CD4-positive, alpha-beta T cell treated with Interleukin-15 for 4 hours (primary cell): ENCODE results near the gene RPLP2.

Experiments used
- DNase-seq: peaks from one replicate; pipeline ENCODE4 v3.0.0-alpha.2; 2020; ENCODE audit warnings: low spot score

The RPLP2 gene

DNA sequence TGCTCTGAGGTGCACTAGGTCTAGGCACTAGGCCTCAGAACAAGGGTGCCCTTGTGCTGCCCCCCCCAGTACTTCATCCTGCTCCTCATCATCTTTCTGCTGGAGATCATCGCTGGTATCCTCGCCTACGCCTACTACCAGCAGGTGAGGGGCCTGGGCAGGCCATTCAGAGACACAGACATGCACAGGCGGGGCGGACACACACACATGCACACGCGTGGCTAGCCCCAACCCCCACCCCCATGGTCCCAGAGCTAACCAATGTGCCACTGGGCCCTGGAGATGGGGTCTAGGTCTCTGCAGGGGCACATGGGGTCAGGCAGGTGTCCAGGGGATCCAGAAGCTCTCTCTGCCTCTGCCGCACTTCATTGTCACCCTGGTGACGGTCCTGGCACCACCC is 26.9 kb downstream of the RPLP2 start:
- no peak for DNase-seq

DNA sequence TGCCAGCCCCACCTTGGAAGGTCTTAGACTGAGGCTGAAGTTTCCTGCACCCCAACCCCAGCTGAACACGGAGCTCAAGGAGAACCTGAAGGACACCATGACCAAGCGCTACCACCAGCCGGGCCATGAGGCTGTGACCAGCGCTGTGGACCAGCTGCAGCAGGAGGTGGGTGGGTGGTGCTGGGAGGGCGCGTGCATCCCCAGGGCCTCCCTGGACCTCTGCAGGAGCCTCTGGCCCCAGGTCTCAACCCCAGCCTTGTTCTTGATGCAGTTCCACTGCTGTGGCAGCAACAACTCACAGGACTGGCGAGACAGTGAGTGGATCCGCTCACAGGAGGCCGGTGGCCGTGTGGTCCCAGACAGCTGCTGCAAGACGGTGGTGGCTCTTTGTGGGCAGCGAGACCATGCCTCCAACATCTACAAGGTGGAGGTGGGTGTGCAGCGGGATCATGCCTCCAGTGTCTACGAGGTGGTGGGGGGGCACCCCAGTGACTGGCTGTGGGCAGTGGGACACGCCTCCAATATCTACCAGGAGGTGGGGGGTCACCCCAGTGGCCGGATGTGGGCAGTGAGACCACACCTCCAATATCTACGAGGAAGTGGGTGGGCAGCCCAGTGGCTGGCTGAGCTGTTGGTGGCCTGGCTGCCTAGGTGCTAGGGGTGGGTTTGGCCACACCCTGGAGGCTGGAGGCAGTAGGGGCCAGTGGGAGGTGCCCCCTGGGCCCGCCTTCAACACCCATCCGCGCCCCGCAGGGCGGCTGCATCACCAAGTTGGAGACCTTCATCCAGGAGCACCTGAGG is 27.6 kb downstream of the RPLP2 start:
- DNase-seq = no peak

DNA sequence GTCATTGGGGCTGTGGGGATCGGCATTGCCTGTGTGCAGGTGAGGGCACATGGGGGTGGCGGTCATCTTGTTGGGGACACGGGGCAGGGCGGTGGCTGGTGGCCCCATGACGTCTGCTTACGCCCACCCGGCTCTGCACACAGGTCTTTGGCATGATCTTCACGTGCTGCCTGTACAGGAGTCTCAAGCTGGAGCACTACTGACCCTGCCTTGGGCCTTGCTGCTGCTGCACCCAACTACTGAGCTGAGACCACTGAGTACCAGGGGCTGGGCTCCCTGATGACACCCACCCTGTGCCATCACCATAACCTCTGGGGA is 28.2 kb downstream of the RPLP2 start:
- DNase-seq = no peak

DNA sequence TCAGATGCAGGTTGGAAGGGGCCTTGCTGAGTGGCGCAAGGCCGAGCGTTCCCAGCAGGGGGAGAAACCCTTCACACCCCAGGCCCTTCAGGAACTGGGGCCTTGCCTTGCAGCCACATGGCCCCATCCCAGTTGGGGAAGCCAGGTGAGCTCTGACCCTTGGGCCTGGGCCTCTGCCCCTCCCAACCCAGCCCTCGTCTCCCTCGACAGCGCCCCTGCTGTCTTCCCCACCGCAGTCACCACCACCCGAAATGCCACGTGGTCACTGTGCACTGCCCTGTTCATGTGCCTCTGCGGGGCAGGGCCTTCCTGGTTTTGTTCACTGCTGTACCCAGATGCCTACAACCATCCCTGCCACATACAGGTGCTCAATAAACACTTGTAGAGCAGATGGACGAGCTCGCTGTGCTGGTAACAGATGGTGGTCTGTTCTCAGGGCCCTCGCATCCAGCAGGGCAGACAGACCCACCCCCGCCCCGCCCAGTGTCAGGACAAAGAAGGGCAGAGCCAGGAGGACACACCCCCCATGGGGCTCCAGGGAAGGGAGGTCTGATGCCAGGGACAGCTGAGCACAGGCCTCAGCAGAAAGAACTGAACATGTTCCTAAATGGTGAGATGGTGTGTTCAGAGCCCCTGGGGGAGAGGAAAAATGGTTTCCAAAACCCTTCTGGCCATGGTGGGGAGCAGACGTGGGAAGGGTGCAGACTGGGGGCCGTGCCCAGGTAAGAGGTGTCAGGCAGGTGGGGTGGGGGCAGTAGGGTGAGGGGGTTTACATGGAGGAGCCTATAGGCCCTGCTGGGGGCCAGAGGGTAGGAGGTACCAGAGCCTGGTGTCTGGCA is 28.9 kb downstream of the RPLP2 start:
- DNase-seq = no peak

DNA sequence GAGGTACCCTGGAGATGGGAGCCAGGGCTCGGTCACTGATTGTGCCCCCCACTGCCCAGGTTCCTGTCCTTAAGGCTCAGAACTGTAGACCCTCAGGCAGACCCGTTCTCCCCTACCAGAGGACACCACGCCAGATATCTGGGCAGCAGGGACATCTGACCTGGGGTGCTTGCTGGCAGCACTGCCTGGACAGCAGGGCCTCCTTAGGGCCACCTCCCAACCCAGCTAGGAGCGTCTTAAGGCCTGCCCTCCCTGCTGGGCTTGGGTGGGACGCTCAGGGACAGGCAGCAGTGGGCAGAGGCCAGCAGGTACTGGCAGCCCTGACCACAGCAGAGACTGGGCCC is 29.5 kb downstream of the RPLP2 start:
- no peak for DNase-seq

DNA sequence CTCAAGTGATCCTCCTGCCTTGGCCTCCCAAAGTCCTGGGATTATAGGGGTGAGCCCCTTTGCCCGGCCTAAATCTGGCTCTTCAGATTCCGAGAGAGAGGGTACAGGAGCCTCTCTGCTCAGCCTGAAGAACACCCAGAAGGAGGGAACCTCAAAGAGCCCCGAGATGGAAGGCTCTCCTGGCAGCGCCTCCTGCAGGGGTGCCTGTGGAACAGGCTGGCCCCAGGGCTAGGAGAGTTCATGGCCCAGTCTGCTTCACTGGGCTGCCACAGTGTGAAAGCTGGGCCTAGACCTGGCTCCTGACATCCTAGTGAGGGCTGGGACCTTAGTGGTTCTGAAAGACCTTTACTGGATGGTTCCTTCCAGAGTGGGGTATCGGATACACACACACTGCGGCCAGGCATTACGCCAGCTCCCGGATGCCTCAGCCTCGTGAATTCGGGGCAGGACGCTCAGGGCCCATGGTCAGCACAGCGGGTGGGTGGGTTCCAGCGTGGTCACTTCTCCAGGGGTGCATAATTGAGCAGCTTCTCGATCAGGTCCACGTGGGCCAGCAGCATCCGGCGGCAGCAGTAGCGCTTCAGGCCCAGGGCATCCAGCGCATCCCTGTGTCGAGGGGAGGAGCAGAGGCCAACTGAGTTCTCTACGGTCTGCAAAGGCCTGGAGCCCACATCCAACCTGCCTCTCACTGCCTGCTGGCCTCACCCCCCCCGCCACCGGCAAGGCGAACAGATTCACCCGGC is 30.3 kb downstream of the RPLP2 start:
- DNase-seq = no peak

DNA sequence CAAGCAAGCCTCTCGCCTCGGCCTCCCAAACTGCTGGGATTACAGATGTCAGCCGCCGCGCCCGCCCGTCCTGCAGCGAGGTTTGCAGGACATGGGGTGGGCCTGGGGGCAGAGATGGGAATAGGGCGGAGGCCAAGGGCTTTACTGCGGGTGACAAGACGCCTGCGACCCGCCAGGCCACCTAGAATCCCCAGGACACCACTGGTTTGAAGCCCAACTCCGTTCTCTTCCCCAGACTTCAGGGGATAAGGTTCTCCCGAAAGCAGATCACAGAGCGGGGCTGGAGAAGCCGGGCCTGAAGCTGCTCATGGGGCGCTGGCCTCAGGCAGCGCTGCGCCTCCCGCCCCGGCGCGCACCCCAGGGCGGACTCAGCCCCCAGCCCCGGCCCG is 32.2 kb downstream of the RPLP2 start:
- no peak for DNase-seq

DNA sequence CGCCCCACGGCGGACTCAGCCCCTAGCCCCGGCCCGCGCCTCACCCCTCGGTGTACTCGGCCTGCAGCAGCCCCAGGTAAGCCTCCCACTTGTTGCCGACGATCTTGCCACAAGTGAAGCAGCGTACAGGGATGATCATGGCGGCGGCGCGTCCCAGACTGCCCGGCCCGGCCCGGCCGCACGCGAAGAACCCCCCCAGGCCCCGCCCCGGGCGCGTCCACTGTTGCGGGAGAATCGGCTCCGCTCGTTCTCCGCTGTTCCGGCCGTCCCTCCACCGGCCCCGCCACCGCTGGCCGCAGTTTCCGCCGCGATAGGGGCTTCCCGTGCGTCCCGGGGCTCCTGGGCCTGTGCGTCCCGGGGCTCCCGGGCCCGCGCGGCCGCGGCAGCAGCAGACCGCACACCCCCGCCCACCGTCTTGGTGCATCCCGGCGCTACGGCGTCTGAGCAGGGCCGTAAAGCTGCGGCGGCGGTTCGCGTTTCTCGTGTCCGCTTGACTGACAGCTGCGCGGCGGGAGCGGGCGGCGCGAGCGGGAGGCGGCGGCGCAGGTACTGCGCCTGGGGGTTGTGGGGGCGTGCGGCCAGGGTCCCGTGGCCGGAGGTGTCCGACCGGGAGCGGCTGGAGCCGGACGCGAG is 32.7 kb downstream of the RPLP2 start, which contains the start of the genes POLR2L and TSPAN4:
Gene POLR2L (minus strand): TSS at position 160 of the 633 bp plus-strand sequence. CDS start 21 bp downstream, at position 139.
Gene TSPAN4 (plus strand): TSS at position 483 of the 633 bp plus-strand sequence. CDS start 7,453 bp downstream, outside the sequence.
- DNase-seq = peak; percentile 88

DNA sequence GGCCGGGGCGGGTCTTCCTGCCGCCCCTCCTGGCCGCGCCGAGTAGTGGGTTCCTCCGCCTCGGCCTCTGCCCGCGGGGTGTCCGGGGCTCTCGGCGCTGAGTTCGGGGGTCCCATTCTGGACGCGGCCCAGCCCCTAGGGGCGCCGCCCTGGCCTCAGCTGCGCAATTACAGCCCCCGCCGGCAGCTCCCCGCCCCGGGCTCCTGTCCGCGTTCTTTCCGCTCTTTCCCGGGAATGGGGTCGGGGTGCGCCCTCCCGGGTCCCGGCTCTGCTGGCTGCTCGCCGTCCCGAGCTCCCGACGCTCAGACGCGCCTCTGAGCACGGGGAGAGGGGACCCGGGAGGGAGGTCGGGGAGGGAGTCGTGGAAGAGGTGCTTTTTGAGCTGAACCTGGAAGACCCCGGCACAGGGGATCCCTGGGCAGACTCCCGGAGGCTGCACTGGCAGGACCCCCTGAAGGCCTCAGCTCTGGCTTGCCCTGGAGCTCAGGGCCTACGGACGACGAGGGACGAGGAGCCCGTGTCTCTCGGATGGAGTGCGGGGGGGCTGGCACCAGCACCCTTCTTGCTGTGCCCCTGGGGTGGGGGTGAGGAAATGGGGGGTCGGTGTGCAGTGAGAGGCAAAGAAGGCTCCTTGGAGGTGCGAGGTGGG is 33.4 kb downstream of the RPLP2 start:
- DNase-seq = no peak

DNA sequence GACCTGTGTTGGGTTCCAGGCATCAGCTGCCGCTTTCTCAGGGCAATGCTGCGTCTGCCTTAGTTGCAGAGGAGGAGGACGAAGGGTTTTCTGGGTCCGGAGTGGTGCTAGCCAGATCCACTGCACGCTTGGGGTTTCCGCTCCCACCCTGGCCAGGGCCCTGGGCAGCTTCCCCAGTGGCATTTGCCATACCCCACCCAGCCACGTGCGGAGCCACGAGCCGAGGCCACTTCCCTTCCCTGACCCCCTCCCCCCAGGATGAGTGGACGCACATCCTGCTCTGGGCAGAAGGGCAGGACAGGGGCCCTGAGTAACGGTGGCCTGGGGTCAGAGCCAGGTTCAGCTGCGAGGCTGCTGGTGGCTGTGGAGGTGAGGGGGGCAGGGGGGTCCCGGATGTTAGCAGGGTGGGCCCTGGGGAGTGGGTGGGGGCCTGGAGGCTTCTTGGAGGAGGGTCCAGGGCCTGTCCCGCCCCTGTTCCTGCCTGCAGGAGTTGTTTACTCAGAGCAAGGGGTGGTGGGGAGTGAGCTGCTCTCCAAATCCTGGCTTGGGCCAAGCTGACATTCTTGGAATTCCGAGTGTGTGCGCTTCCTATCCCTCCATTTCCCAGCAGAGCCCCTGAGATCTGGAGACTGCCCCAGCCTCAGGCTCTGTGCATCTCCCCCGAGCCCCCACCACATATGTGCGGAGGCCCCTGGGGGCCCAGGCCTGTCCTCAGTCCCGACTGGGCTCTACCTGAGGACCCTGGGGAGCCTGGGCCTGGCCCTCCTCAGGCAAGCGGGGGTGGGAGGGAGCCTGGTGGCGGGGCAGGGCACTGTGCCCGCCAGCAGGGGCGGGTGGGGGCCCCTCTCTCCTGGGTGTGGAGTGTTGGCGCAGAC is 34.3 kb downstream of the RPLP2 start:
- no peak for DNase-seq

DNA sequence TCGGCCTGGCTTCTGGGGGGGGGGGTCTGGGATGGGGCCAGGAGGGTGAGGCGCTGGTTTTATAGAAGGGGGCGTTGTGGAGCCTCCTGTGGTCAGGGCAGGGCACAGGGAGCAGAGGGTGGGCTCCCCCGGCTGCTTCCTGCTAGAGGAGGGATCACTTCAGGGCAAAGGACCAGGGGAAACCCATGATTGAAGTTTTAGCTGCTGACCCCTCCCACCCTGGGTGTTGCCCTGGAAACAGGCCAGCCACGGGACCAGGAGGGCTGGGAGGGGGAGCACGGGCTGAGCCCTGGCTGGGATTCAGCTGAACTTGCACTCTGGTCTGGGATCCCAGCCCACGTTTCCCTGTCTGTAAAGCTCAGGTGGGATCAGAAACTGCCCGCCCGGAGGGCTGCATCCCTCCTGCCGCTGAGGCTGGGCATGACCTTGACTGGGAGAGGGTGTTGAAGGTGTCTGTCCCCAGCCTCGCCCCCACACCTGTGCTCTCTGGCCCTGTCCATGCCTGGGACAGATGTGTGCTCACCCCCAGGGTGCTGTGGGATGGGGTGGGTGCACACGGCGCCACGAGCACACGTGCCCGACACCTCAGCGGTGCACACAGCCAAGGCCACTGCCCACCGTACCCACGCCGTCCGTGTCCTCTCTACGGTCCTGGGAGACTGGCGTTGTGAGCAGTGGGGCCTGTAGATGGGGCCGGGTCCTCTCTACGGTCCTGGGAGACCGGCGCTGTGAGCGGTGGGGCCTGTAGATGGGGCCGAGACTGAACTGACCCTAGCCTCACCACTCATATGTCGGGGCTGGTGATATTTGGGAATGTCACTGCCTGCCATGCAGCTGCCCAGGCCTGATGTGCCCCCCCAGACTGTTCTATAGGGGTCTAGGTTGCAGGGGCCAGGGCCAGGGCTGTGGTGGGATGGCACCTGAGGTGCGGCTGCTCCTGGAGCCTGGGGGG is 35.2 kb downstream of the RPLP2 start:
- DNase-seq = no peak

DNA sequence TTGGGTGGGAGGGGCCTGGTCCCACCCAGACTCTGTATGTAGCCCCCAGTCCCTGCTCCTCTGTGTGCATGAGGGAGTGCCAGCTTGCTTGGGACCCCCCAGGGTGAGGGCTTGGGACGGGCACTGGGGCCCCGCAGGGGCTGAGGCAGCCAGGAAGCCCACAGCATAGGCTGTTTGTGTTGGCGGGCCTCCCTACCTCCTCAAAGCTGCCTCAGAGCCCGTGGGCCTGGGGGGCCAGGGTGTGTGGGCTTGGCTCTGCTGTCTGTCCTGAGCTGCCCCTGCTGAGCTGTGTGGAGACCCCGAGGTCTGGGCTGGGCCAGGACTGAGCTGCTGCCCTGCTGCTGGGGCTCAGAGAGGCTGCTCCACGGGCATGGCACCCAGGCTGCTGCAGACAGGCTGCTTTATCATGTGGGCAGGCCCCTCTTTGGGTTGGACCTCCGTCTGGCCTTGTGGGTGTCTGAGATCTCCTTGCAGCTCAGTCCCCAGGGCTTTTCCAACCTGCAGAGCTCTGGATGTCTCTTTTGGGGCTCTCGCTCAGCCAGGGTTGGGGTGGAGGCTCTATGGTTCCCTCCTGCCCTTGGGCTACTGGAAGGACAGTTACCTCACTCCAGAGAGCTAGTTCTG is 36.2 kb downstream of the RPLP2 start:
- no peak for DNase-seq

DNA sequence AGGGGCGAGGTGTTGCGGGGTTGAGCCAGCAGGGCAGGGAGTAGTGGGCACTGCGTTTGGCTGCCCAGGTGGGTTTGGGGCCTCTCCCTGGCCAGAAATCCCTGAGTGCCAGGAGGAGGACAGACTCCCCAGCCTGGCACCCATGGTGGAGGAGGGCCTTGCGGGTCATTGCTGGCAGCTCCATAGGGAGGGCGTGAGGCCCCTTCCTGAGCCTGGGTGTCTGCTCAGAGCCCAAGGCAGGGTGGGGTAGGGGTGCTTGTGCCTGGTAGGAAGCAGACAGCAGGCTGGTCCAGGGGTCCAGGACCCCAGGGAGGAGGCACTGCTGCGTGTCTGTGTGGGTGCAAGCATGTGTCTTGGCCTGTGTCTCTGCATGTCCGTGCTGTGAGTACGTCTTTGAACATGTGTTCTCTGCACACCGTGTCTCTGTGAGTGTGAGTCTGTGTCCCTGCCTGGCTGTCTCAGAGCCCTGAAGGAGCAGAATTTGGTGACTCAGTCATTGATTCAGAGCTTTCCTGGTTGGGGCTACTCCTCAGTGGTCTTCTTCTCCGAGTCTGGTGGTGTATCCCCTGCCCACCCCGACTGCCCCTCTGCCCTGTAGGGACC is 36.8 kb downstream of the RPLP2 start:
- DNase-seq = no peak

DNA sequence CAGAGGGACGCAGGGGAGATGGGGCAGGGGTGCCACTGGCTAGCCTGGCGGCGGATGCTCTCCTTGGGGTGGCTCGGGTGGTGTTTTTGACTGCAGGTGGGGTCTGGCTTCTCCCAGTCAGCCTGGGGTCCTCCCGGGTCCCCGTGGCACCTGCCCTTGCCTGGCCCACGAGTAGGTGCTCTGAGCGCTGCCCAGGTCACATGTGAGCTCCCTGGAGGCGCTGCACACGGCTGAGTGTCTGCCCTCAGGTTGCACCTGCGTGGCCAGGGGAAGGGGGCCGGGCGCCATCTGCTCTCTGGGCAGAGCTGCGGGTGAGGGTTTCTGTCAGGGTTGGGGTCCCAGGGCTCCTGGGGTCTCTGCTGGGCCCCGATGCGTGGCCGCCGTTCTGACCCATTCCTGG is 38.1 kb downstream of the RPLP2 start:
- DNase-seq = no peak

DNA sequence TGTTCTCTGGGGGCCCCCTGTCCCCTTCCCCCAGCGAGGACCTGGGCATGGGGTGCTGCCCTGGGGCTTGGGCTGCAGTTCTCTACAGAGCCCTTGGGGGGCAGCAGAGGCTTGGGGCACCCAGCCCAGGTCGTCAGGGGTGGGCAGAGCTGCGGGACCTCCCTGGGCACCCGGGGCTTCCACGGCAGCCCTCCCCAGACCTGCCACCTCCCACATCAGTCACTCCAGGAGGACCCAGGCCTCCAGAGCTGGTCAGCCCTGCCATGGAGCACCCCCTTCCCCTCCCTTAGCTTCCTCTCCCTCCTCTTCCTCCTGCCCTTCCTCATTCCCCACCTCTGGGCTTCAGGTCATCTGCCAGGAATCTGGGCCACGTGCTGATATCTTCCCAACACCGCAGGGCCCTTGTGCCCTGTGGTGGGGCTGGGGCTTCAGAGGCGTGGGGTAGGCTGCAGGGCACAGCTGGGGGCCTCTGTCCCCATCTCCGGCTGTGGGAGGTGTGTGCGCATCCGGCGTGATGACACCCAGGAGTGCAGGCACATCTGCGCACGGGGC is 38.7 kb downstream of the RPLP2 start:
- DNase-seq = peak; percentile 63

DNA sequence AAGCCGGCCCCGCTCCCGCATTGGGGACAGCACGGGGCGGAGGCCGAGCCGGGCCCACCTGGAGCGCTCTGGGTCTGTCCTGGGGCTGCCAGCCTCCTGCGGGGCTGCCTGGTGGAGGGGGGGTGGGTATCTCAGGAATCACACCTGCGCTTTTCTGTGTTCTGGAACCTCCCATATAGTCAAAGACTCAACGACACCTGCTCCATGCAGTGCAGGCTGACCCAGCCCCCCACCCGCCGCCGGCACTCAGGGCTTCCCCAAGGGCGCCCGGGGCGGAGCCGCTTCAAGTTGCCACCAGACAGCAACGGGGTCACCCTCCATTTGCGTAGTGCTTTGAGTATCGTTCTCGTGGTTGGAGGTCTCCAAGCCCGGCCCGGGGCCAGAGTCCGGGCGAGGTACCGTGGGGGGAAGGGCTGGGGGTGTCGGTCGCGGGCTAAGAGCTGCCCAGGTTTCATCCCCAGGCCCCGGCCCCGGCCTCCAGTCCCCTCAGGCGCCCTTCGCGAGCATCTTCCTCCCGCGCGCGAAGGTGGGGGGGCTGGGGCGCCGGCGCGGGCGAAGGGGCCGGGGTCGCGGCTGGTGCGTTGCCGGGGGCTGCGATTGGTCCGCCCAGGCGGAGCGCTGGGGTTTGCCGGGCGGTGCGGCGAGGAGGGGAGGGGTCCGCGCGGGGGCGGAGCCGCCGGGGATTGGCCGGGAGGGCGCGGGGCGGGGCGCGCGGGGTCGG is 39.5 kb downstream of the RPLP2 start:
- no peak for DNase-seq

DNA sequence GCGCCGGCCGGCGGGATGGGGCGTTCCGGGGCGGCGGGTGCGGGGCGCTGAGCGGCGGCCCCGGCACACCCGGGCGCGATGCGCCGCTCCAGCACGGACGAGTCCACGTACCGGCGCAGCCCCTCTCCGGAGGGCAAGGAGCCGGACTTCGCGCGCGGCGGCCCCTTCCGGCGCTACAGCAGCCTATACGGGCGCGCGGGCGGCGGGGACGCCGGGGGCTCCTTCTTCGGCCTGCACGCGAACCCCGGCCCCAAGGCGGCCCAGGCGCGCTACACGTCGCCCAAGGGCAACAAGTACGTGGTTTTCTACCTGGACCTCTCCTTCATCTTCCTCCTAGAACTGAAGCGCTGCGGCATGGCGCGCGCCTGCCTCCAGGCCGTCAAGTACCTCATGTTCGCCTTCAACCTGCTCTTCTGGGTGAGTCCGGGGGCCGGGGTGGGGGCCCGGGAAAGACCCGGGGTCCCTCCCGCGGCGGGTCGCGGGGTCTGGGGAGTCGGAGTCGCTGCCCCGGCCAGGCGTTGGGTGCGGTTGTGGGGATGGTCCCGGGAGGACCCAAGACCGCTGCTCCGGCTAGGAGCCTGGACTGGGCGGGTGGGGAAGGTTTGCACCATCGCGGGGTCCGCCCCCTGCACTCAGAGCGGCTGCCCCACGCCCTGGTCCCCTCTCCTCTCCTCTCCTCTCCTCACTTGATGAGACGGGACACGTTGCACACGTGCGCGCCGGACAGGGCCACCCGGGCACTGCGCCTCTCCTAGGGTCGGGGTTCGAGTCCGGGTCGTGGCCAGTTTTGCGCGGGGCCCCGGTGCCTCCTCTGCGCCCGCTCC is 40.4 kb downstream of the RPLP2 start:
- DNase-seq = no peak
